ENCODE measurements around the gene GLI3.

The GLI3 gene

GRCh38 chr7:42071372-42072261 lies 165.4 kb downstream of the GLI3 start:
- DNase-seq = no peak

GRCh38 chr7:42070068-42070467 lies 166.9 kb downstream of the GLI3 start:
- DNase-seq = no peak

- no peak for DNase-seq
These were observed 167.4 kb downstream of the GLI3 start for GRCh38 chr7:42069590-42069989.

GRCh38 chr7:42068554-42069280 lies 168.3 kb downstream of the GLI3 start:
- no peak for DNase-seq

GRCh38 chr7:42065942-42066341 lies 171.1 kb downstream of the GLI3 start:
- DNase-seq = no peak

DNA sequence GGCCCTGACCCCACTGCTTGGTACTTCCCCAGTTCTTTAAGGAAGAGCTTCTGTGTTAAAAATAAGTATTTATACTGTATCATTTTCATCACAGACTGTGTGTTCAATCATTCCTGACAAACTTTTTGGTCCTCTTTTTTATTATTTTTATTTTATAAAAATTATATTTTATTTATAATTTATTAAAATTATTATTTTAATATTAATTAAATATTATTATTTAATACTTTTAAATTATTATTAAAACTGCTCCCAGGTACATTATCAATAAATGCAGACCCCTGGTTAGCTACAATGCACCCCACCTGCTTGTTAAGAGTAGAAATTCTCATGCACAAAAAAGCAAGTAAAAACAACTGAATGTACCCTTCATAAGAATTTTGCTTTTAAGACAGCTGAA lies 172.0 kb downstream of the GLI3 start:
- no peak for DNase-seq

DNA sequence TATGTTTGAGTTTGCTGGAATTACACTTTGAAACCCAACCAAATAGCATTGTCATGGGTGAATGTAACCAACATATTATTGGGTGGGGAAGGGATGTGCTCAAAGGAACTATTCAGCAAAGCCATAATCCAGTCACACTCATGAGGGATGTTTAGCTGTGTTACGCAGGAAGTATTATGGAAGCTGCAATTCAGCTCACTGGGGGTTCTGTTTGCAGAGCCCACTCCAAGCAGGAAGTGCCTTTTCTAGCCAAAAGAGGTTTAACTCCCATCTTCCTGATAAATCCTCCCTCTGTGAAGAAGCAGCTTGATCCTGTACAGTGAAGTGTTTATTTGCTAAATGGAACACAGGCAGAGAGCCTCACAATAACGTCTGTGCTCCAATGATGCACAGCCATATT lies 172.5 kb downstream of the GLI3 start:
- no peak for DNase-seq

- no peak for DNase-seq
These were observed 177.7 kb downstream of the GLI3 start for GRCh38 chr7:42059275-42059674.

DNA sequence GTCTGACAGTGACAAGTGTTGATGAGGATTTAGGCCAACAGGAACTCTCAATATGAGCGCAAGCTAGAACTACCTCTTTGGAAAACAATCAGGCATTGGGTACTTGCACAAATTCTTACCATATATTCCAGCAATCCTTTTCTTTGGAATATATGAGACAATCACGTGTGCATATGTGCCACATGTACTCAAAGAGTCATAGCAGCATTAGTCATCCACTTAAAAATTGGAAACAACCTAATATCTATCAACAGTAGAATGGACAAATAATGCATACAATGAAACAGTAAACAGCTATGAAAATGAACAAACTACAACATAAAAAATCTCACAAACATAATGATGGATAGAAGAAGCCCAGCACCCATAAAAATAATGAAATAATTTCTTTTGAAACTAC lies 179.7 kb downstream of the GLI3 start:
- DNase-seq = no peak

DNA sequence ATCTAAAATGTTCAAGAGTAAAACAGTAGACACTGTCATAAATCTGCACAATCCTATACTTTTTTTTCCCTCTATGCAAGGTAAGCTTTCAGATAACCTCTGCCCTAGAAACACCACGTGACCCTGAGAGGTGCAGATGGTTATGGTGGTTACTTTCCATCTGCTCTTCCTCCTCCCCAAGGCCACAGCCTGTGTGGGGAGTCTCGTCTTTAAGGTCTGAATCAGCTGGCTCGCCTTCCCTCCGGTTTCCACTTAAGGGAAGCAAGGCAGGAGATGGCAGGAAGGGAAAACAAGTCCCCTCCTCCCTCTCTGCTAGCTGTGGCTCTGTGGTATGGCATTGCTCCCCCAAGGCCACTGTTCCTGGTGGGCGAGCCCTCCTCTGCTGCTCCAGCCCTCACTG lies 181.8 kb downstream of the GLI3 start:
- DNase-seq = no peak

DNA sequence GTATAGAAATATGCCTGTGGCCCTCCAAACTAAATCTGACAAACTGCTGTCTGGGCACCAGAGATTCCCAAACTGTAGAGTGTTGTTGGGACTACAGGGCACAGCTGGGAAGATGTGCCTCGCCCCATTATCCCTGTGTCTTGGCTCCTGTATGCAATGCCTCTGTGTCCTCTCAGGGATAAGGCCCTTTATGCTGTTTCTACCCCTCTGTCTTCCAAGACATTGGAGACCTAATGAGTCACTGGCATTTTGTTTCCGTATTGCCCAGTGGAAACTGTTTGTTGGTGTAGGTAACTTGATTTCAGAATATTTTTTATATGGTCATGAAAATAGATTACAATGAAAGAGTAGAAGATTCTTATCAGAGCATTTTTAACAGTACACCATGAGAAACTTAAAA lies 183.2 kb downstream of the GLI3 start:
- no peak for DNase-seq

DNA sequence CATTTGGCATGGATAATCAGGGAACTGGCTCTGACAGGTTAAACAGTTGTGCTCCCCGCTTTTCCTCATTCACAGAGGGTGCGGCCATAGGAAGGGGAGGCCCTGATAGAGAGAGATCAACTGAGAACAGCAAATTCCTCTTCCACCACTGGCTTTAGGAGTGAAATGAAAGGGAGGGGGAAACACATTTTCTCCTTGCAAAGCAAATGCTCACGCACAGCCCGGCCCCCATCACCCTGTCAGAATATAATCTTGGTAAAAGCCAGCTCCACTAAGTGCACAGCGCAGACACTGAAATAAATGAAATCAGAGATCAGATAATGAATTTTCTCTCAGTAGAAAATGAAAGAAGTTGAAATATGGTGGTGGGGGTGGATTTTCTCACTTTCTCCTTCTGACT lies 187.2 kb downstream of the GLI3 start:
- no peak for DNase-seq

DNA sequence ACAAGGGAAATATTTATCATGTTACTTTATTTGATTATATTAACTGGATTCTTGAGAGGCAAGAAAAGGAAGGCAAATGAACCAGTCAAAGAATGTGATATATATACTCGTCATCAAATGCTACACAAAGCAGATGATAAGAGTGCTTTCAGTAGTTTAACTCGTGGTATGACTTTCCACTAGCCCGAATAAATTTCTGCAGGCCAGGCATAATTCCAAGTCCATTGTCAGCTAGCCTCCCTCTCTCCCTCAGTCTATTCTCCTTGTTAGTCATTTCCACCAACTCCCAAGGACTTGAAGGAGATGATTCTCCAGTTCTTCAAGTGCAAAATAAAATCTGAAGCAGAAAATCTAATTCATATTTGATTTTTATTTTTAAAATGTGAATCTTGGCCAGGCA lies 190.5 kb downstream of the GLI3 start:
- no peak for DNase-seq

- DNase-seq = no peak
These were observed 191.0 kb downstream of the GLI3 start for GRCh38 chr7:42045961-42046360.

- DNase-seq = no peak
These were observed 197.1 kb downstream of the GLI3 start for GRCh38 chr7:42039921-42040320.

GRCh38 chr7:42035210-42035609 lies 201.8 kb downstream of the GLI3 start:
- no peak for DNase-seq

GRCh38 chr7:42033480-42033879 lies 203.5 kb downstream of the GLI3 start:
- no peak for DNase-seq

- no peak for DNase-seq
These were observed 207.6 kb downstream of the GLI3 start for GRCh38 chr7:42029405-42029804.

DNA sequence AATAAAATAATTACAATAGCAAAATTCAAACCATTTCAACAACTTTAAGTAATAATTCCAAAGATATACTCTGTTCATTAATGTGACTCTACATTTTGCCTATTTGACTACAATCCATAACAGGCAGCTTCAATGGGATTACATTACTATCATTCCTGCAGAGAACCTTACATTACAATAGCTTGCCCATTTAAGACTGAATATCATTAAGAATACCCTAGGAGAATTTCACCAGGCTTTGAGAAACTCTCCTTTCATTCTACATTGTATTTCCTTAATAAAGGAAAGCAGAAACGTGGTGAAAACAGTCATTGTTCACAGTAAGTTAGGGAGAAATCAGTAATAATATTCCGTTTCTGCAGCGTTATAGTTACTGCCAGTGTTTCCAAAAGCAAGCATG lies 209.5 kb downstream of the GLI3 start:
- DNase-seq = no peak

- no peak for DNase-seq
These were observed 210.3 kb downstream of the GLI3 start for GRCh38 chr7:42026622-42027197.

DNA sequence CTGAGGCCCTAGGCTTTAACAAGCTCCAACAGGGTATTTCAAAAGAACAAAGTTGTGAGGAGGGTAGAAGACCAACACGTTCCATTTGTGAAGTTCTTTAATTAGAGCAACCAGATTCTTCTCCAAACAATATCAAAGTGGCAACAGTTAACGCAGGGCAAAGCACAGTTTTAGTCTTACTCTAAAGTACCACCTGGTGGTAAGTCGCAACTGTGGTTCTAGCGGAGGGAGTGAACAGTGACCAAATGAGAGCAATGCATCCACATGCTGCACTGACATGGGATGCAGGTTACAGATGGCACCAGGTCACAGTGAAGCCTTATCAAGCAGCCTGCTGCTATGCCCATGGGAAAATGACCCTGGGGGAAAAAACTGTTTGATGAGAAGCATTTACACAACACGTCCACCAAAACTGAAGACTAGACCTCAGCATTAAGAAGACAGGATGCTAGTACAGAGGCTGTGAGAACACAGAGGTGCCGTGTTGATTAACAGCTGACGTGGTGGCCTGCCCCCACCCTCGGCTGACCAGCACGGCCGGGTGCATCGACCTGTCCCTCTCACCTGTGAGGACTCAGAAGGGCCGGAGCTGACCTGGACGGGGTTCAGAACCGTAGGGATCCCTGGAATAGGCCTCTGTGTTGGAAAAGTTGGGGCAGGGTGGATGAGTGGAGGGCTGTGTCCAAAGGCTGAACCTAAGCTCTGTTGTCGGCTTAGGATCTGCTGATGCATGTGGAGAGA lies 211.2 kb downstream of the GLI3 start:
- no peak for DNase-seq

DNA sequence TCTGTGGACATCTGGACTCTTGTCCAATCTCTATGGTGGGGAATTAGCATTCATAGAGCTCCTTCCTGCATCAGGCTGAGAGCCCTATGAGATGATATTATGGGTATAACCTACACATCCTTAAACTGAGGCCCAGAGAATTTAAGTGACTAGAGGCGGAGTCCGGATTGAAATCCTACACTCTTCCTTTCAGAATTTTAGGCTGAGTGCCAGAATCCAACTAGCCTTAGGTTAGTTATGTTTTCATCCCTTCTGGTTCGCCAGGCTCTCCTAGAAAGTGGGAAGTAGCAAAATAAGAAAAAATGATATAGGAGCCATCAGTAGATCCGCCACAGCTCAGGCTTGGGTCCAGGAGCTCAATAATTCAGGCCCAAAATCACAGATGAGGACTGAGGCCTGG lies 212.5 kb downstream of the GLI3 start:
- no peak for DNase-seq

- no peak for DNase-seq
These were observed 213.7 kb downstream of the GLI3 start for GRCh38 chr7:42023262-42023661.

Measured in NCI-H446 treated with DMSO at 0.1 percent for 48 hours (cell line).